ENCODE data around the gene KDF1. TPM values are rescaled to one million over a fixed set of nuclear protein-coding genes. Genes with fewer than 3 reads are reported as not detected.

KDF1 gene
- total RNA-seq, 2 donors from 2014 or later, result not detected

DNA sequence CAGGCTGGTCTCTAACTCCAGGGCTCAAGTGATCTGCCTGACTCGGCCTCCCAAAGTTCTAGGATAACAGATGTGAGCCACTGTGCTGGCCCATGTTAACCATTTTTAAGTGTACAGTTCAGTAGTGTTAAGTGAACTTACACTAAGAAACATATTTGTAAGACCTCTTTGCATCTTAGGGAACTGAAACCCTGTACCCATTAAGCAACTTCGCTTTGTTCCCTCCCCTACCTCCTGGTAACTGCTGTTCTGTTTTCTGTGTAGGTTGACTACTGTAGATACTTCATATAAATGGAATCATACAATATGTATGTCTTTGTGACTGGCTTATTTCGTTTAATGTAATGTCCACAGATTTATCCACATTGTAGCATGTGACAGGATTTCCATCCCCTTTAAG lies 27.7 kb downstream of the KDF1 start:
- Histone ChIP-seq H3K27ac (no peak overlapping the region), H3K4me3 (no peak overlapping the region), H3K9me3 (no peaks in the 10 kb centered on the region), H3K36me3 (peaks cover 20% of the 10 kb centered on the region), H3K4me1 (ENCODE audit: control insufficient read depth in 1 of 2, low read depth in 2 of 2) (no peaks in the 10 kb centered on the region), H3K27me3 (replicated peaks; ENCODE audit: insufficient read depth) (no peaks in the 10 kb centered on the region)
- no peak for ATAC-seq (ENCODE audit: insufficient number of reproducible peaks, low FRiP score, low read depth)
- DNase-seq (ENCODE audit: low spot score), result no peak
- TF ChIP-seq, protein P1, sequence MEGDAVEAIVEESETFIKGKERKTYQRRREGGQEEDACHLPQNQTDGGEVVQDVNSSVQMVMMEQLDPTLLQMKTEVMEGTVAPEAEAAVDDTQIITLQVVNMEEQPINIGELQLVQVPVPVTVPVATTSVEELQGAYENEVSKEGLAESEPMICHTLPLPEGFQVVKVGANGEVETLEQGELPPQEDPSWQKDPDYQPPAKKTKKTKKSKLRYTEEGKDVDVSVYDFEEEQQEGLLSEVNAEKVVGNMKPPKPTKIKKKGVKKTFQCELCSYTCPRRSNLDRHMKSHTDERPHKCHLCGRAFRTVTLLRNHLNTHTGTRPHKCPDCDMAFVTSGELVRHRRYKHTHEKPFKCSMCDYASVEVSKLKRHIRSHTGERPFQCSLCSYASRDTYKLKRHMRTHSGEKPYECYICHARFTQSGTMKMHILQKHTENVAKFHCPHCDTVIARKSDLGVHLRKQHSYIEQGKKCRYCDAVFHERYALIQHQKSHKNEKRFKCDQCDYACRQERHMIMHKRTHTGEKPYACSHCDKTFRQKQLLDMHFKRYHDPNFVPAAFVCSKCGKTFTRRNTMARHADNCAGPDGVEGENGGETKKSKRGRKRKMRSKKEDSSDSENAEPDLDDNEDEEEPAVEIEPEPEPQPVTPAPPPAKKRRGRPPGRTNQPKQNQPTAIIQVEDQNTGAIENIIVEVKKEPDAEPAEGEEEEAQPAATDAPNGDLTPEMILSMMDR (IDR thresholded peaks at IDR 0.05), result no peak

DNA sequence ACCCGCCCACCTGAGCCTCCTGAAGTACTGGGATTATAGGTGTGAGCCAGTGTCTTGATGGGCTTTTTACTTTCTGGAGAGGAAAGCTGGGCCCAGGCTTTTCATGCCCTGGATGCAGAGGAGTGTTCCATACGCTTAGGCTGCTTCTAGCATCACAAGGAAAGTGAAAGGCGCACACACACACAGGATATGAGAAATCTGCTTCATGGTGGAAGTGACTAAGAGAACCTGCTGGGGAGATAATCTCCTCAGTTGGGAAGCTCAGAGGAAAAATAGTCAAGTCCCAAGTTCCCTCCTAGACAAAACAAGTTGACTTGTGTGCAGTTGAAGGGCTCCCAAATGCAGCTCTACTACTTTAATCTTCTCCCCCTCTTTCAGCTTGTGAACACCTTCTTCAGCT lies 36.6 kb downstream of the KDF1 start:
- H3K27me3 ChIP-seq (replicated peaks; ENCODE audit: insufficient read depth), result no peaks in the 10 kb centered on the region
- H3K36me3 ChIP-seq, result peaks cover 28% of the 10 kb centered on the region

DNA sequence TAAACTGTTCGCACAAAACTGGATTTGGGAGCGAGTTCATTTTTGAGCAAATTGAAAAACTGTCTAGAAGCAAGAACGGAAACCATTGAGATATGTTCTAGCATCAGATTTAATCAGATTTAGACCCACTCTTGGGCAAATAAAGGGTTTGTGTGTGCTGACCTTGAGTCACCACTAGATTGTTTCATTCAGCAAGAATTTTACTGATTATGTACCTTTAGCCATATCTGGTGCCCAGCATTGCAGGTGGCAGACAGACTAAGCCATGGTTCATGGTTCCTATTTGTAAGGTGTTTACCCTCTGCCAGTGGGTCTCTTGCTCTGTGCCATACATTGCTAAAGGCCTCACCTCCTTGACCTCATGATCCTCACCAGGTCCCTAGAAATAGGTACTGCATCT lies 37.4 kb downstream of the KDF1 start:
- ATAC-seq (ENCODE audit: insufficient number of reproducible peaks, low FRiP score, low read depth) (no peak), DNase-seq (ENCODE audit: low spot score) (no peak)
- H3K4me3 ChIP-seq, result peak overlapping the region; percentile 73
- H3K27ac ChIP-seq, result no peak overlapping the region
- H3K9me3 ChIP-seq, result no peaks in the 10 kb centered on the region
- TF ChIP-seq, protein P1 (IDR thresholded peaks at IDR 0.05), result no peak
- H3K4me1 ChIP-seq (ENCODE audit: control insufficient read depth in 1 of 2, low read depth in 2 of 2), result peaks cover 6 to 17% of the 10 kb centered on the region in 2 donors
- H3K27me3 ChIP-seq (replicated peaks; ENCODE audit: insufficient read depth), result no peaks in the 10 kb centered on the region
- H3K36me3 ChIP-seq, result peaks cover 28% of the 10 kb centered on the region

More for the DNA sequence above, 36.6 kb downstream of the KDF1 start:
- TF ChIP-seq, protein P1 (IDR thresholded peaks at IDR 0.05), result no peak
- no peak overlapping the region for H3K4me3 ChIP-seq
- DNase-seq (ENCODE audit: low spot score) (no peak), ATAC-seq (ENCODE audit: insufficient number of reproducible peaks, low FRiP score, low read depth) (no peak)
- H3K27ac ChIP-seq, result no peak overlapping the region
- H3K9me3 ChIP-seq, result no peaks in the 10 kb centered on the region
- H3K4me1 ChIP-seq (ENCODE audit: control insufficient read depth in 1 of 2, low read depth in 2 of 2), result peaks cover 6 to 17% of the 10 kb centered on the region in 2 donors

DNA sequence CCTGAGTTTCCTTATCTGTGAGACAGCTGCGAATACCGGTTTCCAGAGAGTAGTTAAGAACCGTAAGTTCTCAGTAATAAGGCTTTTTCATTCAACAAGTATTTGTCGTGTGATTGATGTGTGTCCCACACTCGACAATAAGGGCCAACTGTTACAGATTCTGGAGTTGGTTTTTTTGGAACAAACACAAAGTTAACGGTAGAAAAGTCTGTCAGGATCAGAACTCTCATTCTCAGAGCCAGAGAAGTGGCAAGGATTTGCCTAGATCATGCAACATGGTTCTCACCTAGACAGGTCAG lies 37.9 kb downstream of the KDF1 start:
- ATAC-seq (ENCODE audit: insufficient number of reproducible peaks, low FRiP score, low read depth) (no peak), DNase-seq (ENCODE audit: low spot score) (no peak)
- no peaks in the 10 kb centered on the region for H3K27me3 ChIP-seq (replicated peaks; ENCODE audit: insufficient read depth)
- TF ChIP-seq, protein P1 (IDR thresholded peaks at IDR 0.05), result no peak
- peak overlapping the region; percentile 73 for H3K4me3 ChIP-seq
- peaks cover 23% of the 10 kb centered on the region for H3K36me3 ChIP-seq
- no peaks in the 10 kb centered on the region for H3K9me3 ChIP-seq
- H3K27ac ChIP-seq, result no peak overlapping the region
- H3K4me1 ChIP-seq (ENCODE audit: control insufficient read depth in 1 of 2, low read depth in 2 of 2), result peaks cover 6 to 17% of the 10 kb centered on the region in 2 donors

DNA sequence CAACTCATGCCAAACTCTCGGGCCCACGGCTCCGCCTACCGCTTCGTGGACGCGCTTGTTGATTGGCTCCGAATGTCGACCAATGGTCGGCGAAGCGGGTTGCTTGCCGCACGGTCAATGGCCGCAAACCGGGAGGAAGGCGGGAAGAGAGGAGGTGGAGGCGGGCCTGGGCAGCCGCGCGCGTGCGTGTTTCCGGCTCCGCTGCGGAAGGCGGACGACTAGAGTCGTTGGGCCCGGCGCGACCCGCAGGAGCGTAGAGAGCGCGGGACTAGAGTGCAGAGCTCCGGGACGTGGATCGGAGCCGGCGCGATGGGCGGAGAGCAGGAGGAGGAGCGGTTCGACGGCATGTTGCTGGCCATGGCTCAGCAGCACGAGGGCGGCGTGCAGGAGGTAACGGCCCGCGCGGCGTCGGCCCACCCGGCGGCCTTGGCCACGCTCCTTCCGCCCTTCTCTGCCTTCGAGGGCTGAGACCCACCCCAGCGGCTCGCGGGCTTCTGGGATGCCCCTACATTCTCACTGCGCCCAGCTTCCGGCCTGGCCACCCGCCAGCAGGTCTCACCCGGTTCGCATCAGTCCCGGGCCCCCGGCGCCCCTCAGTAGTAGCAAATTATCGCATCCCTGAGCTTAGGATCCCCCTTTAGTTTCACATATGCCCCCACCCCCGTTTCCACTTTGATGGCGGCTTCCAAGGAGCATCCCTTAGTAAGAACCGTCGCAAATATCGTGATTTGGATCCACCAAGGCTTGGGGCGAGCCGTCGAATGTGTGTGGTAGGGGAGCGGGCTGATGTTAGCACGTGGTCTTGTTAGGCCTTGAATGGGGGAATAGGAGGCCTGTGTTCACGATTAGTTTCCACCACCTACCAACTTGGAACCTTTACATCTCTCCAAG lies 38.5 kb downstream of the KDF1 start, which contains the start of gene NUDC:
Gene NUDC (plus strand): TSS at position 204 of the 891 bp plus-strand sequence. CDS start 106 bp downstream, at position 310.
- TF ChIP-seq, protein P1 (IDR thresholded peaks at IDR 0.05), result no peak
- peaks cover 6 to 17% of the 10 kb centered on the region in 2 donors for H3K4me1 ChIP-seq (ENCODE audit: control insufficient read depth in 1 of 2, low read depth in 2 of 2)
- no peaks in the 10 kb centered on the region for H3K27me3 ChIP-seq (replicated peaks; ENCODE audit: insufficient read depth)
- peak; percentile 93 for ATAC-seq (ENCODE audit: insufficient number of reproducible peaks, low FRiP score, low read depth)
- peaks cover 20% of the 10 kb centered on the region for H3K36me3 ChIP-seq
- H3K4me3 ChIP-seq, result peak within 1 kb of the TSS; percentile 73
- peak within 1 kb of the TSS; percentile 67 to 81 for H3K27ac ChIP-seq
- no peaks in the 10 kb centered on the region for H3K9me3 ChIP-seq
- DNase-seq (ENCODE audit: low spot score), result peak; percentile 87
